Prostate gland (tissue), 2 donors: Measurements from ENCODE around the gene PCDHGB7. TPM values are rescaled to one million over a fixed set of nuclear protein-coding genes. Genes with fewer than 3 reads are reported as not detected.
"Not testable (repeated sequence)": the region's sequence is repeated elsewhere in the genome, so short reads cannot be mapped to it uniquely, and the experiment has no call there.

Experiments used
- DNase-seq: peaks from one replicate; pipeline ENCODE4 v3.0.0-alpha.2; 2019; ENCODE audit warnings: low spot score
- H3K27ac ChIP-seq, 2 donors: fragments of 200-600 bp; sonication (generic); 2 replicates each; pipeline ENCODE4 v1.5.1; 2017 to 2019
- H3K27me3 ChIP-seq: fragments of 200-600 bp; sonication (generic); replicated peaks from 2 replicates; pipeline ENCODE4 v1.5.1; 2019; ENCODE audit not compliant: insufficient read depth
- H3K36me3 ChIP-seq, 2 donors: fragments of 200-600 bp; sonication (generic); 1 replicate in 1 of 2; 2 replicates in 1 of 2; pipeline versions ENCODE4 v1.5.1 to v1.8.1; 2017 to 2019
- H3K4me1 ChIP-seq: fragments of 200-600 bp; sonication (generic); replicated peaks from 2 replicates; pipeline ENCODE4 v1.5.1; 2019
- H3K4me3 ChIP-seq, 2 donors: fragments of 200-600 bp; sonication (generic); 2 replicates each; pipeline ENCODE4 v1.5.1; 2017 to 2019
- H3K9me3 ChIP-seq: fragments of 200-600 bp; sonication (generic); 2 replicates; pipeline ENCODE4 v1.5.1; 2017
- POLR2A ChIP-seq: fragments of 450-650 bp; IDR thresholded peaks from one replicate; pipeline ENCODE4 v1.6.1; 2016; ENCODE audit warnings: antibody characterized with exemption, mild to moderate bottlenecking
- POLR2AphosphoS5 ChIP-seq: sonication (generic); formaldehyde crosslinking; IDR thresholded peaks from one replicate; pipeline ENCODE4 v1.6.1; 2017; ENCODE audit warnings: antibody characterized with exemption
- WGBS: methylation state at CpG from one replicate; pipeline ENCODE4 v1.1.5; 2018; 5-methylcytosine and 5-hydroxymethylcytosine counted together
- intact Hi-C: fragments of 100-400 bp; cut with DNase I; formaldehyde crosslinking; loops from one replicate; pipeline ENCODE4 v1.14.2; 2022
- total RNA-seq, 2 donors: library from RNA; depleted of rRNA; stranded (reverse); fragments of >200 nt; gene quantifications; one replicate each; pipeline ENCODE4 v1.1.0, GENCODE V29; 2016
- TF ChIP-seq, protein P1 (sequence below), 4 experiments: fragments of 200-600 bp in 2 of 4; fragments of 450-650 bp in 2 of 4; sonication (generic) in 2 of 4; IDR thresholded peaks; 1 replicate in 3 of 4; 2 replicates in 1 of 4; pipeline ENCODE4 v1.5.1; 2016 to 2019; ENCODE audit warnings: antibody characterized with exemption in 4 of 4, mild to moderate bottlenecking in 2 of 4, moderate library complexity in 2 of 4

The PCDHGB7 gene
- total RNA-seq, 2 donors from 2014 or later, result 7.0 to 14.6 TPM

- intact Hi-C loops, result loop anchor here (10.0 kb wide), 1 partner anchor 113 kb away; no protein-coding TSS in a partner anchor
- no peaks in the 10 kb centered on the region for H3K9me3 ChIP-seq
- no peak for TF ChIP-seq POLR2AphosphoS5
- TF ChIP-seq, protein P1, sequence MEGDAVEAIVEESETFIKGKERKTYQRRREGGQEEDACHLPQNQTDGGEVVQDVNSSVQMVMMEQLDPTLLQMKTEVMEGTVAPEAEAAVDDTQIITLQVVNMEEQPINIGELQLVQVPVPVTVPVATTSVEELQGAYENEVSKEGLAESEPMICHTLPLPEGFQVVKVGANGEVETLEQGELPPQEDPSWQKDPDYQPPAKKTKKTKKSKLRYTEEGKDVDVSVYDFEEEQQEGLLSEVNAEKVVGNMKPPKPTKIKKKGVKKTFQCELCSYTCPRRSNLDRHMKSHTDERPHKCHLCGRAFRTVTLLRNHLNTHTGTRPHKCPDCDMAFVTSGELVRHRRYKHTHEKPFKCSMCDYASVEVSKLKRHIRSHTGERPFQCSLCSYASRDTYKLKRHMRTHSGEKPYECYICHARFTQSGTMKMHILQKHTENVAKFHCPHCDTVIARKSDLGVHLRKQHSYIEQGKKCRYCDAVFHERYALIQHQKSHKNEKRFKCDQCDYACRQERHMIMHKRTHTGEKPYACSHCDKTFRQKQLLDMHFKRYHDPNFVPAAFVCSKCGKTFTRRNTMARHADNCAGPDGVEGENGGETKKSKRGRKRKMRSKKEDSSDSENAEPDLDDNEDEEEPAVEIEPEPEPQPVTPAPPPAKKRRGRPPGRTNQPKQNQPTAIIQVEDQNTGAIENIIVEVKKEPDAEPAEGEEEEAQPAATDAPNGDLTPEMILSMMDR (IDR thresholded peaks at IDR 0.05), result no peak
- TF ChIP-seq POLR2A, result no peak
- H3K4me3 ChIP-seq, result no peak overlapping the region
- no peak overlapping the region for H3K27ac ChIP-seq
- no peaks in the 10 kb centered on the region for H3K4me1 ChIP-seq
- no peak for DNase-seq
- H3K27me3 ChIP-seq, result peaks cover 2% of the 10 kb centered on the region
- 56% methylated on average over 3 of the region's 3 CpGs for WGBS
- H3K36me3 ChIP-seq, result no peaks in the 10 kb centered on the region
Measured at GRCh38 chr5:141411575-141411974, 5.9 kb upstream of the PCDHGB7 start.

GRCh38 chr5:141412854-141413539 lies 4.5 kb upstream of the PCDHGB7 start, which contains the start of gene PCDHGA10:
Gene PCDHGA10 (plus strand): TSS chr5:141412987. CDS start chr5:141413176, 189 bp downstream.
- WGBS, result 16% methylated on average over 31 of the region's 31 CpGs

DNA sequence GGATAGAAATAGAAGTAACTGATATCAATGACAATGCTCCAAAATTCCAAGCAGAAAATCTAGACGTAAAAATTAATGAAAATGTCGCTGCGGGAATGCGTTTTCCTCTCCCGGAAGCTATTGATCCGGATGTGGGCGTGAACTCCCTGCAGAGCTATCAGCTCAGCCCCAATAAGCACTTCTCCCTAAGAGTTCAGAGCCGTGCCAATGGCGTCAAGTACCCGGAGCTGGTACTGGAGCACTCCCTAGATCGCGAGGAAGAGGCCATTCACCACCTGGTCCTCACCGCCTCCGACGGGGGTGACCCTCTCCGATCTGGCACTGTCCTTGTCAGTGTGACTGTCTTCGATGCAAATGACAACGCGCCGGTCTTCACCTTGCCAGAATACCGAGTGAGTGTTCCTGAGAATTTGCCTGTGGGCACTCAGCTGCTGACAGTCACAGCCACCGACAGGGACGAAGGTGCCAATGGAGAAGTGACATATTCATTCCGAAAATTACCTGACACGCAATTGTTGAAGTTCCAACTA lies 3.9 kb upstream of the PCDHGB7 start:
- DNase-seq, result no peak
- 16% methylated on average over 25 of the region's 25 CpGs for WGBS
- peaks cover 2% of the 10 kb centered on the region for H3K27me3 ChIP-seq
- H3K4me1 ChIP-seq, result no peaks in the 10 kb centered on the region
- no peaks in the 10 kb centered on the region for H3K36me3 ChIP-seq
- TF ChIP-seq POLR2A (no peak), POLR2AphosphoS5 (no peak)
- TF ChIP-seq, protein P1 (IDR thresholded peaks at IDR 0.05), result no peak
- peak overlapping the region; percentile 5 to 27 for H3K4me3 ChIP-seq
- no peaks in the 10 kb centered on the region for H3K9me3 ChIP-seq
- intact Hi-C loops, result loop anchor here (10.0 kb wide), 1 partner anchor 111 kb away; no protein-coding TSS in a partner anchor
- no peak overlapping the region for H3K27ac ChIP-seq

More at GRCh38 chr5:141412854-141413539, 4.5 kb upstream of the PCDHGB7 start, which contains the start of gene PCDHGA10:
- Histone ChIP-seq H3K4me3 (peak within 1 kb of the TSS; percentile 5 to 27), H3K36me3 (no peaks in the 10 kb centered on the region), H3K4me1 (no peaks in the 10 kb centered on the region), H3K27me3 (peaks cover 2% of the 10 kb centered on the region), H3K9me3 (no peaks in the 10 kb centered on the region), H3K27ac (peak within 1 kb of the TSS in 1 of 2 donors; percentile 39)
- intact Hi-C loops, result loop anchor here (10.0 kb wide), 1 partner anchor 112 kb away; no protein-coding TSS in a partner anchor
- peak; percentile 55 for DNase-seq
- TF ChIP-seq POLR2AphosphoS5, result peak; percentile 5
- TF ChIP-seq, protein P1 (IDR thresholded peaks at IDR 0.05), result peak in 3 of 4 experiments; percentile 24 to 46 (median 38)
- no peak for TF ChIP-seq POLR2A

DNA sequence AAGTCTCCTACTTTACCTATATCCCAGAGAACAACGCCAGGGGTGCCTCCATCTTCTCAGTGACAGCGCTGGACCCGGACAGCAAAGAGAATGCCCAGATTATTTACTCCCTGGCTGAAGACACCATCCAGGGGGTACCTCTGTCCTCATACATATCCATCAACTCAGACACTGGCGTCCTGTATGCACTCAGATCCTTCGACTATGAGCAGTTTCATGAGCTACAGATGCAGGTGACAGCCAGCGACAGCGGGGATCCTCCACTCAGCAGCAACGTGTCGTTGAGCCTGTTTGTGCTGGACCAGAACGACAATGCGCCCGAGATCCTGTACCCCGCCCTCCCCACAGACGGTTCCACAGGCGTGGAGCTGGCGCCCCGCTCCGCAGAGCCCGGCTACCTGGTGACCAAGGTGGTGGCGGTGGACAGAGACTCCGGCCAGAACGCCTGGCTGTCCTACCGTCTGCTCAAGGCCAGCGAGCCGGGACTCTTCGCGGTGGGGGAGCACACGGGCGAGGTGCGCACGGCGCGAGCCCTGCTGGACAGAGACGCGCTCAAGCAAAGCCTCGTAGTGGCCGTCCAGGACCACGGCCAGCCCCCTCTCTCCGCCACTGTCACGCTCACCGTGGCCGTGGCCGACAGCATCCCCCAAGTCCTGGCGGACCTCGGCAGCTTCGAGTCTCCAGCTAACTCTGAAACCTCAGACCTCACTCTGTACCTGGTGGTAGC lies 2.8 kb upstream of the PCDHGB7 start:
- H3K27ac ChIP-seq, DNase-seq, H3K36me3 ChIP-seq, H3K4me3 ChIP-seq, H3K4me1 ChIP-seq, H3K27me3 ChIP-seq, H3K9me3 ChIP-seq: not testable (repeated sequence)
- WGBS, result 25% methylated on average over 37 of the region's 46 CpGs
- intact Hi-C loops, result loop anchor here (10.0 kb wide), 1 partner anchor 110 kb away; no protein-coding TSS in a partner anchor

- H3K36me3 ChIP-seq, H3K9me3 ChIP-seq, DNase-seq, H3K4me3 ChIP-seq, H3K27ac ChIP-seq, H3K4me1 ChIP-seq, H3K27me3 ChIP-seq: not testable (repeated sequence)
- WGBS, result 26% methylated on average over 18 of the region's 24 CpGs
- intact Hi-C loops, result loop anchor here (10.0 kb wide), 1 partner anchor 110 kb away; no protein-coding TSS in a partner anchor
Measured at GRCh38 chr5:141415275-141415618, 2.2 kb upstream of the PCDHGB7 start.
